Keratinocyte (primary cell): ENCODE data around the gene CLMN. TPM values are rescaled to one million over a fixed set of nuclear protein-coding genes. Genes with fewer than 3 reads are reported as not detected.
A peak's percentile ranks its signal among the peaks of the same experiment; 100 is the strongest.

Experiments used
- DNase-seq: peaks from one replicate; pipeline ENCODE4 v3.0.0-alpha.2; 2011; ENCODE audit warnings: low read depth, missing footprints, low spot score
- FAIRE-seq: peaks from 2 replicates; lab custom pipeline; 2011; peaks lifted over from hg19 to GRCh38; lab: Jason Lieb, UNC
- H2AFZ ChIP-seq: 2 replicates; pipeline ENCODE4 v1.6.0; 2012; ENCODE audit warnings: low read length, control low read depth, inconsistent platforms; ENCODE audit not compliant: control insufficient read depth
- H3K27ac ChIP-seq: 2 replicates; pipeline ENCODE4 v1.5.1; 2011; ENCODE audit warnings: low read length; ENCODE audit not compliant: control insufficient read depth, insufficient read depth
- H3K27me3 ChIP-seq: 3 replicates; pipeline ENCODE4 v1.6.0; 2011; ENCODE audit warnings: low read length; ENCODE audit not compliant: control insufficient read depth, insufficient read depth; ENCODE audit errors: extremely low read depth
- H3K36me3 ChIP-seq, 2 experiments: 2 replicates in 1 of 2; 3 replicates in 1 of 2; pipeline ENCODE4 v1.5.1; 2011; ENCODE audit warnings: low read length in 2 of 2, mild to moderate bottlenecking in 1 of 2; ENCODE audit not compliant: control insufficient read depth in 2 of 2, insufficient read depth in 2 of 2; ENCODE audit errors: extremely low read depth in 1 of 2
- H3K4me1 ChIP-seq: 3 replicates; pipeline ENCODE4 v1.5.1; 2011; ENCODE audit warnings: low read length; ENCODE audit not compliant: control insufficient read depth, insufficient read depth; ENCODE audit errors: extremely low read depth
- H3K4me2 ChIP-seq: 3 replicates; pipeline ENCODE4 v1.6.0; 2011; ENCODE audit warnings: low read depth, low read length; ENCODE audit not compliant: control insufficient read depth, insufficient read depth; ENCODE audit errors: extremely low read depth
- H3K4me3 ChIP-seq, 3 experiments: fragments of 200-600 bp in 1 of 3; sonication (generic) in 1 of 3; 2 replicates in 2 of 3; 3 replicates in 1 of 3; pipeline ENCODE4 v1.5.1; 2011 to 2016; ENCODE audit warnings: low read length in 3 of 3, mild to moderate bottlenecking in 3 of 3, control low read depth in 2 of 3, inconsistent platforms in 1 of 3, low read depth in 1 of 3, mixed read lengths in 1 of 3, mixed run types in 1 of 3, moderate library complexity in 1 of 3; ENCODE audit not compliant: control insufficient read depth in 2 of 3, insufficient read depth in 2 of 3; ENCODE audit errors: extremely low read depth in 1 of 3
- H3K79me2 ChIP-seq: 2 replicates; pipeline ENCODE4 v1.6.0; 2012; ENCODE audit warnings: low read length; ENCODE audit not compliant: control insufficient read depth, insufficient read depth
- H3K9ac ChIP-seq: 3 replicates; pipeline ENCODE4 v1.6.0; 2011; ENCODE audit warnings: low read length; ENCODE audit not compliant: control insufficient read depth, insufficient read depth; ENCODE audit errors: extremely low read depth
- H3K9me1 ChIP-seq: 3 replicates; pipeline ENCODE4 v1.6.0; 2011; ENCODE audit warnings: low read length; ENCODE audit not compliant: control insufficient read depth, insufficient read depth; ENCODE audit errors: extremely low read depth
- H3K9me3 ChIP-seq: 2 replicates; pipeline ENCODE4 v1.5.1; 2012; ENCODE audit warnings: low read depth, low read length; ENCODE audit not compliant: control insufficient read depth
- H4K20me1 ChIP-seq: 3 replicates; pipeline ENCODE4 v1.6.0; 2011; ENCODE audit warnings: low read length; ENCODE audit not compliant: control insufficient read depth, insufficient read depth; ENCODE audit errors: extremely low read depth
- CTCF ChIP-seq, 3 experiments: IDR thresholded peaks in 1 of 3; conservative IDR thresholded peaks in 1 of 3; optimal IDR thresholded peaks in 1 of 3; 2 replicates in 2 of 3; 3 replicates in 1 of 3; pipeline versions ENCODE3 to v1.5.1; 2011; ENCODE audit warnings: low read length in 3 of 3, mild to moderate bottlenecking in 3 of 3, moderate library complexity in 2 of 3, control low read depth in 1 of 3, inconsistent platforms in 1 of 3; ENCODE audit not compliant: insufficient read depth in 2 of 3; ENCODE audit errors: extremely low read depth in 1 of 3
- EZH2 ChIP-seq: IDR thresholded peaks from one replicate; pipeline ENCODE4 v1.6.1; 2012; ENCODE audit warnings: inconsistent platforms, mild to moderate bottlenecking, low read length, moderate library complexity
- dilution Hi-C: fragments of 300-500 bp; cut with MboI; formaldehyde crosslinking; loops from one replicate; pipeline ENCODE4 v1.7.0; 2020; ENCODE audit warnings: low sequenced_read_pairs; ENCODE audit not compliant: extremely low pct_ligation_motif_present
- polyA plus RNA-seq, 5 experiments: library from polyadenylated mRNA; depleted of rRNA in 3 of 5; stranded (reverse) in 3 of 5; stranded (forward) in 1 of 5; unstranded in 1 of 5; fragments of >200 nt; gene quantifications; 1 replicate in 1 of 5; 2 replicates in 3 of 5; 3 replicates in 1 of 5; pipeline versions ENCODE4 v1.2.1 to v1.2.3, GENCODE V29; 2011 to 2012; ENCODE audit warnings: missing spikeins in 2 of 5, low read depth in 1 of 5, low replicate concordance in 1 of 5

The CLMN gene
- polyA plus RNA-seq, 1 donor (not counting 4 experiments of a cell fraction or from before 2014, with no cell fraction given): 6.1 TPM

GRCh38 chr14:95296966-95297365, 22.7 kb downstream of the CLMN start:
- no peaks in the 10 kb centered on the region for H4K20me1 ChIP-seq
- dilution Hi-C loops: no loop called here
- no peak for FAIRE-seq
- H3K9me3 ChIP-seq: no peaks in the 10 kb centered on the region
- no peak overlapping the region for H3K27ac ChIP-seq
- H3K4me1 ChIP-seq: peaks cover 12% of the 10 kb centered on the region
- no peaks in the 10 kb centered on the region for H3K27me3 ChIP-seq
- H3K79me2 ChIP-seq: no peaks in the 10 kb centered on the region
- no peak overlapping the region for H3K4me3 ChIP-seq
- peaks cover 0 to 2% of the 10 kb centered on the region in 2 experiments for H3K36me3 ChIP-seq
- no peaks in the 10 kb centered on the region for H3K9me1 ChIP-seq
- no peak overlapping the region for H3K9ac ChIP-seq
- TF ChIP-seq EZH2 (no peak), CTCF (optimal IDR thresholded peaks at IDR 0.05 in 1 of 3, IDR thresholded peaks at IDR 0.05 in 1 of 3, conservative IDR thresholded peaks at IDR 0.05 in 1 of 3; ENCODE audit: extremely low read depth in 1 of 3, insufficient read depth in 2 of 3, low read length in 3 of 3) (no peak)
- no peak for DNase-seq
- H3K4me2 ChIP-seq: no peak overlapping the region
- no peak overlapping the region for H2AFZ ChIP-seq

GRCh38 chr14:95295600-95296376, 23.9 kb downstream of the CLMN start:
- H3K4me1 ChIP-seq: peaks cover 23% of the 10 kb centered on the region
- no peak overlapping the region for H2AFZ ChIP-seq
- H3K27me3 ChIP-seq: no peaks in the 10 kb centered on the region
- no peaks in the 10 kb centered on the region for H4K20me1 ChIP-seq
- H3K4me3 ChIP-seq: no peak overlapping the region
- H3K9ac ChIP-seq: no peak overlapping the region
- FAIRE-seq (peak; percentile 26), DNase-seq (no peak)
- no peaks in the 10 kb centered on the region for H3K79me2 ChIP-seq
- H3K27ac ChIP-seq: no peak overlapping the region
- peaks cover 0 to 2% of the 10 kb centered on the region in 2 experiments for H3K36me3 ChIP-seq
- H3K9me3 ChIP-seq: no peaks in the 10 kb centered on the region
- TF ChIP-seq EZH2 (no peak), CTCF (optimal IDR thresholded peaks at IDR 0.05 in 1 of 3, IDR thresholded peaks at IDR 0.05 in 1 of 3, conservative IDR thresholded peaks at IDR 0.05 in 1 of 3; ENCODE audit: extremely low read depth in 1 of 3, insufficient read depth in 2 of 3, low read length in 3 of 3) (no peak)
- peaks cover 3% of the 10 kb centered on the region for H3K9me1 ChIP-seq
- dilution Hi-C loops: no loop called here
- H3K4me2 ChIP-seq: no peak overlapping the region
